MCF 10A (cell line): ENCODE data around the gene INAFM2. TPM values are rescaled to one million over a fixed set of nuclear protein-coding genes. Genes with fewer than 3 reads are reported as not detected.

Source experiments
- BruUV-seq: library from RNA; stranded (reverse); fragments of 400-500 nt; replicated peaks from 2 replicates; lab custom pipeline; 2021; lab: Mats Ljungman, UMichigan
- CTCF ChIA-PET: fragments of 300-600 bp; sonication (Branson Sonifier 250); formaldehyde crosslinking; extraction: SDS; loops from one replicate; lab custom pipeline; 2021; ENCODE audit warnings: antibody characterized with exemption, inconsistent platforms; lab: Yijun Ruan, JAX
- POLR2A ChIA-PET: fragments of 300-600, 350-650 bp; sonication (Branson Sonifier 250); formaldehyde crosslinking; extraction: SDS; loops from one replicate; lab custom pipeline; 2020; ENCODE audit warnings: antibody characterized with exemption, inconsistent platforms; lab: Yijun Ruan, JAX
- DNase-seq: peaks from one replicate; pipeline ENCODE4 v3.0.0-alpha.2; 2018; ENCODE audit not compliant: unreplicated experiment
- H3K27ac Mint-ChIP-seq: one replicate; pipeline ENCODE4 v1.8.0; 2022; ENCODE audit warnings: mild to moderate bottlenecking, low read depth, mixed read lengths; ENCODE audit not compliant: unreplicated experiment
- H3K27me3 Mint-ChIP-seq: one replicate; pipeline ENCODE4 v1.8.0; 2022; ENCODE audit warnings: mixed read lengths; ENCODE audit not compliant: insufficient read depth, unreplicated experiment
- H3K36me3 Mint-ChIP-seq: one replicate; pipeline ENCODE4 v1.8.0; 2022; ENCODE audit warnings: mild to moderate bottlenecking, moderate library complexity, mixed read lengths; ENCODE audit not compliant: insufficient read depth, unreplicated experiment
- H3K4me1 Mint-ChIP-seq: one replicate; pipeline ENCODE4 v1.8.0; 2022; ENCODE audit warnings: mixed read lengths; ENCODE audit not compliant: insufficient read depth, unreplicated experiment
- H3K4me3 Mint-ChIP-seq: one replicate; pipeline ENCODE4 v1.8.0; 2022; ENCODE audit warnings: mild to moderate bottlenecking, moderate library complexity, mixed read lengths; ENCODE audit not compliant: unreplicated experiment
- H3K9me3 Mint-ChIP-seq: one replicate; pipeline ENCODE4 v1.8.0; 2022; ENCODE audit warnings: mixed read lengths; ENCODE audit not compliant: unreplicated experiment
- intact Hi-C: fragments of 100-400 bp; cut with micrococcal nuclease; formaldehyde crosslinking; loops from 2 replicates; pipeline ENCODE4 v1.14.1; 2022
- total RNA-seq: library from RNA; stranded (reverse); gene quantifications from 2 replicates; pipeline ENCODE4 v1.2.3, GENCODE V29; 2022
- TF ChIP-seq, protein P1 (sequence below): fragments of 200-600 bp; IDR thresholded peaks from one replicate; pipeline ENCODE4 v1.8.0; 2022; ENCODE audit warnings: antibody characterized with exemption, mild to moderate bottlenecking; ENCODE audit not compliant: unreplicated experiment

INAFM2 gene
- total RNA-seq, 1 experiment from 2014 or later = 15.7 TPM

DNA sequence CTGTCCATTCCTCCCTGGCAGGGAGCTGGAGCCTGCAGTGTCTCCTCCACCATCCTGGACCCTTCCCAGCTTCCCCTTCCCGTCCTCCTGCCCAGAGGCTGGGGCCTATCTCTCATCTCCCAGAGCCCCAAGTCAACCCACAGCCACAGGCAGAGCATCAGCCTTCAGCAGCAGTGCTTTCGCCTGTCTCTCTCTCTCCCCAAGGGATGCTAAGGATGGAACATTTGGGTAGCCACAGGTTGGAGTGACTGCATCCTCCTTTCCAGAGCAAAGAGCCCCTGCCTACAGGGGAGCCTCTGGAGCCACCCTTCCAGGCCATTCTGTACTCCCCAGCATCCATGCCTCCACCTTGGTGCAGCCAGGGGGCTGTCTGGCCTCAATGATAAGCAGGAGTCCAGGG, 19.9 kb upstream of the INAFM2 start:
- no peak for DNase-seq
- Mint-ChIP-seq H3K4me1 (no peaks in the 10 kb centered on the region), H3K27ac (no peak overlapping the region), H3K27me3 (peaks cover 13% of the 10 kb centered on the region), H3K36me3 (no peaks in the 10 kb centered on the region), H3K4me3 (no peak overlapping the region), H3K9me3 (peaks cover 7% of the 10 kb centered on the region)
- TF ChIP-seq, protein P1, sequence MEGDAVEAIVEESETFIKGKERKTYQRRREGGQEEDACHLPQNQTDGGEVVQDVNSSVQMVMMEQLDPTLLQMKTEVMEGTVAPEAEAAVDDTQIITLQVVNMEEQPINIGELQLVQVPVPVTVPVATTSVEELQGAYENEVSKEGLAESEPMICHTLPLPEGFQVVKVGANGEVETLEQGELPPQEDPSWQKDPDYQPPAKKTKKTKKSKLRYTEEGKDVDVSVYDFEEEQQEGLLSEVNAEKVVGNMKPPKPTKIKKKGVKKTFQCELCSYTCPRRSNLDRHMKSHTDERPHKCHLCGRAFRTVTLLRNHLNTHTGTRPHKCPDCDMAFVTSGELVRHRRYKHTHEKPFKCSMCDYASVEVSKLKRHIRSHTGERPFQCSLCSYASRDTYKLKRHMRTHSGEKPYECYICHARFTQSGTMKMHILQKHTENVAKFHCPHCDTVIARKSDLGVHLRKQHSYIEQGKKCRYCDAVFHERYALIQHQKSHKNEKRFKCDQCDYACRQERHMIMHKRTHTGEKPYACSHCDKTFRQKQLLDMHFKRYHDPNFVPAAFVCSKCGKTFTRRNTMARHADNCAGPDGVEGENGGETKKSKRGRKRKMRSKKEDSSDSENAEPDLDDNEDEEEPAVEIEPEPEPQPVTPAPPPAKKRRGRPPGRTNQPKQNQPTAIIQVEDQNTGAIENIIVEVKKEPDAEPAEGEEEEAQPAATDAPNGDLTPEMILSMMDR = no peak
- ChIA-PET CTCF (interaction anchor here (1.3 to 2.8 kb wide), 4 partner anchors 13 to 86 kb away, joined by 3 to 12 read pairs (median 6); no protein-coding TSS in a partner anchor), POLR2A (interaction anchor here (1.1 to 1.5 kb wide), 2 partner anchors 10 to 36 kb away, joined by 3 to 5 read pairs; no protein-coding TSS in a partner anchor)
- intact Hi-C loops = no loop called here
- BruUV-seq = no TSS peak

DNA sequence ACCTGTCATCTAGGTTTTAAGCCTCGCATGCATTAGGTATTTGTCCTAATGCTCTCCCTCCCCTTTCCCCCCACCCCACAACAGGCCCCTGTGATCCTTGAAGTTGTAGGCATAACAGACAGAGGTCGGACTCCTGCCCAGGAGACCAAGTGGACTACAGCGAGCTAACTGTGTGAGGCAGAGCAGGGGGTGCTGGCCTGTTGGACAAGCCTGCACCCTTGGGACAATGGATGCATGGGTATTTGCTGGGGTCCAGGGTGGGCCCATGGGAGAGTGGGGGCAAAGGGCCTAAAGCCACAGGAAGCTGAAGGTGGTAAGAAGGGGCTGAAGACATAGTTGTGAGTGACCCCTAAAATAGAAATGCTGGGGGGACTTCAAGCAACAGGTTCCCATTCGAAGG, 18.2 kb upstream of the INAFM2 start:
- H3K36me3 Mint-ChIP-seq = no peaks in the 10 kb centered on the region
- DNase-seq = no peak
- no TSS peak for BruUV-seq
- peaks cover 13% of the 10 kb centered on the region for H3K27me3 Mint-ChIP-seq
- TF ChIP-seq, protein P1 = no peak
- no peak overlapping the region for H3K4me3 Mint-ChIP-seq
- CTCF ChIA-PET = interaction anchor here (0.6 to 13.6 kb wide), 9 partner anchors 10 to 516 kb away, joined by 3 to 137 read pairs (median 4); no protein-coding TSS in a partner anchor
- intact Hi-C loops = no loop called here
- no peaks in the 10 kb centered on the region for H3K4me1 Mint-ChIP-seq
- H3K9me3 Mint-ChIP-seq = no peaks in the 10 kb centered on the region
- POLR2A ChIA-PET = interaction anchor here (0.7 kb wide), 1 partner anchor 10 kb away, joined by 3 read pairs; no protein-coding TSS in a partner anchor
- H3K27ac Mint-ChIP-seq = no peak overlapping the region

DNA sequence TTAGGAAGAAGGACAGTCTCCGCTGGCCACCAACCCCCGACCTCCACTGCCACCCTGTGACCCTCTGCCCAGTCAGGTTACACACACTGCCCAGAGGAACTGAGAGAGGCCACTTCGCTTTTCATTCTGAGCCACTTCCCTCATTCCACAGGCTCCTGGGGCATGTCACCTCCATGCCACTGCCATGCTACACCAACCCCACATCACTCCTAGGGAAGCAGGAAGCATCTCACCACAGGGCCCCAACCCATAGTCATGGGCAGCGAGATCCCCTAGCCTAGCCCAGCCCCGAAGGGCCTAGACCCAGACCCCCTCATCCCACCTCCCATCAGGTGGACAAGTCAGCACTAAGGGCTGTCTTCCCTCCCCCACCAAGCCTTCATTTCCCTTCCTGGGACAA, 17.1 kb upstream of the INAFM2 start:
- CTCF ChIA-PET = interaction anchor here (0.7 to 13.6 kb wide), 5 partner anchors 12 to 130 kb away, joined by 3 to 137 read pairs (median 6); no protein-coding TSS in a partner anchor
- BruUV-seq = no TSS peak

DNA sequence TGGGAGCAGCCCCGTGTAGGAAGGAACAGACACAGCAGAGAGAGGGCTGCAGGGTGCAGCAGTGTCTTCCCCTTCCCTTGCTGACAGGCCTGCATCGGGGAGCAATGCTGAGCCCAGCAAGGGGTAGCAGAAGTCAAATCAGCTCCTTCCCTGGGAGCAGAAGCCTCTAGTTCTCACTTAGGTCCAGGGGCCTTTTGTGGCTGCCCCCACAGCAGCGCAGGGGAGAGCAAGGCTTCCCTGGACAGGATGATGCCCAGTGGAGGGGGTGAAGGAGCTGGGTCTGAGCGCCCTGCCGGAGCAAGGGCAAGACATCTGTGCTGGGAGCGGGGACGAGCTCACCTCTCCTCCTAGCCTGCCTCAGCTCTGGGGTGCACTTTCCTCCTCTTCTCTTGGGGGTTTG, 16.6 kb upstream of the INAFM2 start:
- no TSS peak for BruUV-seq
- Mint-ChIP-seq H3K36me3 (no peaks in the 10 kb centered on the region), H3K27me3 (peaks cover 13% of the 10 kb centered on the region), H3K4me1 (no peaks in the 10 kb centered on the region), H3K9me3 (no peaks in the 10 kb centered on the region), H3K4me3 (no peak overlapping the region), H3K27ac (no peak overlapping the region)
- intact Hi-C loops = no loop called here
- DNase-seq = no peak
- TF ChIP-seq, protein P1 = no peak
- ChIA-PET POLR2A (interaction anchor here (0.6 kb wide), 1 partner anchor 1863 kb away, joined by 5 read pairs; no protein-coding TSS in a partner anchor), CTCF (interaction anchor here (5.8 to 13.6 kb wide), 2 partner anchors 17 to 30 kb away, joined by 28 to 137 read pairs; no protein-coding TSS in a partner anchor)

More for the DNA sequence above, 17.1 kb upstream of the INAFM2 start:
- intact Hi-C loops = no loop called here
- H3K27me3 Mint-ChIP-seq = peaks cover 13% of the 10 kb centered on the region
- TF ChIP-seq, protein P1 = no peak
- DNase-seq = no peak
- H3K4me3 Mint-ChIP-seq = no peak overlapping the region
- no peak overlapping the region for H3K27ac Mint-ChIP-seq
- H3K9me3 Mint-ChIP-seq = no peaks in the 10 kb centered on the region
- no peaks in the 10 kb centered on the region for H3K36me3 Mint-ChIP-seq
- POLR2A ChIA-PET = interaction anchor here (0.6 kb wide), 1 partner anchor 1864 kb away, joined by 5 read pairs; no protein-coding TSS in a partner anchor
- H3K4me1 Mint-ChIP-seq = no peaks in the 10 kb centered on the region
